Loucy (cell line): Measurements from ENCODE around the gene OR2A7.
"Not testable (repeated sequence)": the region's sequence is repeated elsewhere in the genome, so short reads cannot be mapped to it uniquely, and the experiment has no call there.

ENCODE experiments used
- H2AFZ ChIP-seq: fragments of 200-600 bp; sonication (generic); 2 replicates; pipeline ENCODE4 v1.6.0; 2016; ENCODE audit warnings: antibody characterized with exemption, mild to moderate bottlenecking, low read length, moderate library complexity
- H3F3A ChIP-seq: fragments of 200-600 bp; 2 replicates; pipeline ENCODE4 v1.6.0; 2016; ENCODE audit warnings: antibody characterized with exemption, low read depth, mild to moderate bottlenecking
- H3K27me3 ChIP-seq: fragments of 200-600 bp; sonication (generic); 2 replicates; pipeline ENCODE4 v1.6.1; 2014; ENCODE audit warnings: low read length, mild to moderate bottlenecking; ENCODE audit not compliant: insufficient read depth, poor library complexity, severe bottlenecking
- H3K36me3 ChIP-seq: fragments of 200-600 bp; sonication (generic); 2 replicates; pipeline ENCODE4 v1.6.1; 2016; ENCODE audit warnings: low read length; ENCODE audit not compliant: insufficient read depth
- H3K4me1 ChIP-seq: fragments of 200-600 bp; sonication (generic); 2 replicates; pipeline ENCODE4 v1.5.1; 2014; ENCODE audit warnings: low read length, mild to moderate bottlenecking; ENCODE audit not compliant: insufficient read depth, poor library complexity, severe bottlenecking
- H3K4me2 ChIP-seq: fragments of 200-600 bp; sonication (generic); 2 replicates; pipeline ENCODE4 v1.6.0; 2014; ENCODE audit warnings: antibody characterized with exemption, low read length, low read depth, mild to moderate bottlenecking; ENCODE audit not compliant: poor library complexity, severe bottlenecking
- H3K4me3 ChIP-seq: fragments of 200-600 bp; sonication (generic); 2 replicates; pipeline ENCODE4 v1.5.1; 2014; ENCODE audit warnings: low read length, mild to moderate bottlenecking, mixed read lengths; ENCODE audit not compliant: poor library complexity, severe bottlenecking
- H3K79me2 ChIP-seq: fragments of 200-600 bp; sonication (generic); 2 replicates; pipeline ENCODE4 v1.6.1; 2014; ENCODE audit warnings: low read length; ENCODE audit not compliant: insufficient read depth
- H3K9ac ChIP-seq: fragments of 200-600 bp; sonication (generic); 2 replicates; pipeline ENCODE4 v1.6.0; 2014; ENCODE audit warnings: mild to moderate bottlenecking, low read depth, low read length, moderate library complexity; ENCODE audit not compliant: poor library complexity, severe bottlenecking
- H3K9me2 ChIP-seq: fragments of 200-600 bp; sonication (generic); replicated peaks from 2 replicates; pipeline ENCODE4 v1.6.1; 2016; ENCODE audit warnings: low read depth, low read length, mixed read lengths
- H3K9me3 ChIP-seq: fragments of 200-600 bp; sonication (generic); 2 replicates; pipeline ENCODE4 v1.6.1; 2014; ENCODE audit warnings: mild to moderate bottlenecking, antibody characterized with exemption, low read length, low read depth; ENCODE audit not compliant: insufficient read depth
- H4K20me1 ChIP-seq: fragments of 200-600 bp; sonication (generic); 2 replicates; pipeline ENCODE4 v1.6.0; 2014; ENCODE audit warnings: antibody characterized with exemption, low read length, mild to moderate bottlenecking; ENCODE audit not compliant: insufficient read depth, poor library complexity, severe bottlenecking

Gene OR2A7

GRCh38 chr7:144264692-144265091 lies at the start of gene OR2A7:
OR2A7 (minus strand) TSS chr7:144264792; CDS start chr7:144259628, 5,164 bp downstream.
- H3K4me3 ChIP-seq, H3F3A ChIP-seq, H3K36me3 ChIP-seq, H3K4me1 ChIP-seq, H3K4me2 ChIP-seq, H3K9me3 ChIP-seq, H2AFZ ChIP-seq, H3K79me2 ChIP-seq, H3K9me2 ChIP-seq, H3K27me3 ChIP-seq, H4K20me1 ChIP-seq, H3K9ac ChIP-seq: not testable (repeated sequence)

GRCh38 chr7:144311872-144312469 lies 47.4 kb upstream of the OR2A7 start, which contains the start of gene OR2A1:
OR2A1 (plus strand) TSS chr7:144312419; CDS start chr7:144318125, 5,706 bp downstream.
- not testable (repeated sequence) for H3K9ac ChIP-seq, H3K4me2 ChIP-seq, H3K36me3 ChIP-seq, H3K79me2 ChIP-seq, H3K9me3 ChIP-seq, H3K9me2 ChIP-seq, H3F3A ChIP-seq, H4K20me1 ChIP-seq, H3K4me3 ChIP-seq, H3K4me1 ChIP-seq, H3K27me3 ChIP-seq, H2AFZ ChIP-seq

- not testable (repeated sequence) for H3K4me2 ChIP-seq, H3K27me3 ChIP-seq, H3F3A ChIP-seq
Measured at GRCh38 chr7:144311218-144311617, 46.6 kb upstream of the OR2A7 start.

GRCh38 chr7:144309702-144310101 lies 45.1 kb upstream of the OR2A7 start:
- not testable (repeated sequence) for H3K36me3 ChIP-seq, H4K20me1 ChIP-seq, H3K9me2 ChIP-seq, H3K4me3 ChIP-seq, H3F3A ChIP-seq, H3K9ac ChIP-seq, H3K9me3 ChIP-seq, H3K79me2 ChIP-seq, H2AFZ ChIP-seq, H3K27me3 ChIP-seq, H3K4me1 ChIP-seq, H3K4me2 ChIP-seq

More at GRCh38 chr7:144311218-144311617, 46.6 kb upstream of the OR2A7 start:
- not testable (repeated sequence) for H3K9me3 ChIP-seq, H3K9ac ChIP-seq, H3K79me2 ChIP-seq, H3K36me3 ChIP-seq, H3K9me2 ChIP-seq, H4K20me1 ChIP-seq, H3K4me3 ChIP-seq, H3K4me1 ChIP-seq, H2AFZ ChIP-seq

- not testable (repeated sequence) for H3K36me3 ChIP-seq, H3K79me2 ChIP-seq, H3K4me2 ChIP-seq, H3F3A ChIP-seq, H4K20me1 ChIP-seq, H3K9me2 ChIP-seq, H3K27me3 ChIP-seq, H3K4me1 ChIP-seq, H3K9me3 ChIP-seq, H3K9ac ChIP-seq, H2AFZ ChIP-seq, H3K4me3 ChIP-seq
Measured at GRCh38 chr7:144305156-144305555, 40.6 kb upstream of the OR2A7 start.

GRCh38 chr7:144303607-144304006 lies 39.0 kb upstream of the OR2A7 start:
- not testable (repeated sequence) for H4K20me1 ChIP-seq, H3F3A ChIP-seq, H3K4me1 ChIP-seq, H3K4me3 ChIP-seq, H3K27me3 ChIP-seq, H3K4me2 ChIP-seq, H2AFZ ChIP-seq, H3K9ac ChIP-seq, H3K36me3 ChIP-seq, H3K9me2 ChIP-seq, H3K9me3 ChIP-seq, H3K79me2 ChIP-seq

GRCh38 chr7:144302578-144303303 lies 38.1 kb upstream of the OR2A7 start:
- H3K9ac ChIP-seq, result not testable (repeated sequence)

More at GRCh38 chr7:144302578-144303303, 38.1 kb upstream of the OR2A7 start:
- not testable (repeated sequence) for H3K27me3 ChIP-seq, H3K36me3 ChIP-seq, H3F3A ChIP-seq, H2AFZ ChIP-seq, H3K4me3 ChIP-seq, H3K9me2 ChIP-seq, H3K4me1 ChIP-seq, H3K9me3 ChIP-seq, H4K20me1 ChIP-seq, H3K79me2 ChIP-seq, H3K4me2 ChIP-seq
